Stimulated activated CD4-positive, alpha-beta T cell treated with anti-CD3 and anti-CD28 coated beads, TNF-alpha, amount 100 ng/mL, for 48 hours (primary cell): ENCODE measurements around the gene ZBED1.
"Not testable (repeated sequence)": the region's sequence is repeated elsewhere in the genome, so short reads cannot be mapped to it uniquely, and the experiment has no call there.

ENCODE experiments used
- DNase-seq, 3 donors: peaks; one replicate each; pipeline ENCODE4 v3.0.0-alpha.2; 2020; ENCODE audit warnings: low read depth in 3 of 3

Gene ZBED1

GRCh38 chrX:2500803-2501558, at the start of gene ZBED1, which contains the start of gene DHRSX:
ZBED1 (minus strand) TSS chrX:2500976; CDS start chrX:2490719, 10,257 bp downstream.
DHRSX (minus strand) TSS chrX:2500976; CDS start chrX:2500925, 51 bp downstream.
- peak in 1 of 3 donors; percentile 48 for DNase-seq

- no peak for DNase-seq
Measured at GRCh38 chrX:2549876-2550275, 49.1 kb upstream of the ZBED1 start.

GRCh38 chrX:2548711-2549423, 48.1 kb upstream of the ZBED1 start:
- no peak for DNase-seq

DNA sequence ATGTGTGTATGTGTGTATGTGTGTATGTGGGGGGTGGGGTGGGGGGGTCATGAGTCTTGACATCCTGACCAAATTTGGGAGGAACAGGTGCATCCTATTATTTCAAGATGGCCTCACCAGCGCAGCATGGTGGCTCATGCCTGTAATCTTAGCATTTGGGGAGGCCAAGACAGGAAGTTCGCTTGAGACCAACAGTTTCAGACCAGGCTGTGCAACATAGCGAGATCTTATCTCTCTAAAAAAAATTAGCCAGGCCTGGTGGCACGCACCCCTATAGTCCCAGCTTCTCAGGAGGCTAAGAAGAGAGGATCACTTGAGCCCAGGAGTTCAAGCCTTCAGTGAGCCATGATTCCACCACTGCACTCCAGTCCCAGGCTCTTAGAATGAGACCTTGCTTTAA, 47.0 kb upstream of the ZBED1 start:
- no peak for DNase-seq

DNA sequence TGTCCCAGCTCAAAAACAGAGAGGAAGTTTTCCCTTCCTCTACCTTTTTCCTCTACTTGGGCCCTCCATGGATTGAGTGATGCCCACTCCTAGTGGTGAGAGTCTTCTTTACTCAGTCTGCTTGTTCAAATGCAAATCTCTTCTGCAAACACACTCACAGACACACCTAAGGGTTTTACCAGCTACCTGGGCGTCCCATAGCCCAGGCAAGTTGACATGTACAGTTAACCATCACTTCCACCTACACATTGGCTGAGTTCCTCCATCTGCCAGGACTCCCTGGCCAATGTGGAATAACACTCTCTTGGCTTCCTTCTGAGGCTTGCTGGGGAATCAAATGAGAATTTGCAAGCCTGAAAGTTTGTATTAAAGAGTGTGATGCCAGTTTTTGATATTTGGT, 45.7 kb upstream of the ZBED1 start:
- DNase-seq: no peak

- no peak for DNase-seq
Measured at GRCh38 chrX:2545144-2545543, 44.4 kb upstream of the ZBED1 start.

DNA sequence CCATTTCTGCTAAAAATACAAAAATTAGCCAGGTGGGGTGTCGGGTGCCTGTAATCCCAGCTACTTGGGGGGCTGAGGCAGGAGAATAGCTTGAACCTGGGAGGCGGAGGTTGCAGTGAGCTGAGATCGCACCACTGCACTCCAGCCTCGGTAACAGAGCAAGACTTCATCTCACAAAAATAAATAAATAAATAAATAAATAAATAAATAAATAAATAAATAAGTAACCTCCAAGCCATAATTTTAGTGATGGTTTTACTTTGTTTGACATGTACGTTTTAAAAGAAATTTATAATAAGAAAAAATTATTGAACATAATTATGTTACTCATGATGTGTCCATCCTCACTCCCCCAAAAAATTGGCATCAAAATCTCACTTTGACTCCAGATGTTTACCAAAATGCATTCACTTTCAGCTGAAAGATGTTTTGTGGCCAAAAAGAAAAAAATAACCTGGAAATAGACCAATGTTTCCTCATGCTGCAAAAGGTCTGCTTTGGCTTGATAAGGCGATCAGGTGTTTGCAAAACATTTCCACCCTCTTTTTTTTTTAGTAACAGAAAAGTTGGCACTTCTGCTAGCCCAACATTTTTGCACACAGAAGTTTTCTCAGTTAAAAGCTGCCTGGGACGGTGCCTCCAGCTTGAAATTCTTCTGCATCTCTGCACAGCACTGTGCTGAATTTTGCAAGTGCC, 42.2 kb upstream of the ZBED1 start:
- DNase-seq: no peak

DNA sequence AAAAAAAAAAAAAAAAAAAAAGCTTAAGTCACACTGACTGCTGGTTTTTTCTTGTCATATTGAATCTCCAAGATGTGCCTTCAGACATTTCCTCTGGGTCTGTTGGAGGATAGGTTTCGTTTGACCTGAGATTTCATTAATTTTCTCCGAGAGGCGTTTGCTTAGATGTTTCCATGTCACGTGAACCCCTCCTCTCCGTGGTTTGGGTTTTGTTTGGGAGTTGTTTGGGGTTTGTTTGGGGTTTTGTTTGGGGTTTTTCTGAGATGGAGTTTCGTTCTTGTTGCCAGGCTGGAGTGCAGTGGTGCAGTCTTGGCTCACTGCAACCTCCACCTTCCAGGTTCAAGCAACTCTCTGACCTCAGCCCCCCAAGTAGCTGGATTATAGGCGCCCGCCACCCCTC, 40.8 kb upstream of the ZBED1 start:
- DNase-seq: no peak

DNA sequence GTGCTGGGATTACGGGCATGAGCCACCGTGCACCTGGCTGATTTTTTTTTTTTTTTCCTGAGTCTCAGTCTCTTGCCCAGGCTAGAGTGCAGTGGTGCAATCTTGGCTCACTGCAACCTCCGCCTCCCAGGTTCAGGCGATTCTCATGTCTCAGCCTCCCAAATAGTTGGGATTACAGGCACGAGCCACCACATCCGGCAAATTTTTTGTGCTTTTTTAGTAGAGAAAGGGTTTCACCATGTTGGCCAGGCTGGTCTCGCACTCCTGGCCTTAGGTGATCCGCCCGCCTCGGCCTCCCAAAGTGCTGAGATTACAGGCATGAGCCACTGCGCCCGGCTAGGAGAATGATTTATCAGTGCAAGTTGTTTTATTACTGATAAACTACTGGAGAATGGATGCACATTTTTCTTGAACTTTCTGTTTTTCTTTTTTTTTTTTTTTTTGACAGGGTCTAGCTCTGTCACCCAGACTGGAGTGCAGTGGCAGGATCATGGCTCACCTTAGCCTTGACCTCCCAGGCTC, 39.7 kb upstream of the ZBED1 start:
- DNase-seq: no peak

DNA sequence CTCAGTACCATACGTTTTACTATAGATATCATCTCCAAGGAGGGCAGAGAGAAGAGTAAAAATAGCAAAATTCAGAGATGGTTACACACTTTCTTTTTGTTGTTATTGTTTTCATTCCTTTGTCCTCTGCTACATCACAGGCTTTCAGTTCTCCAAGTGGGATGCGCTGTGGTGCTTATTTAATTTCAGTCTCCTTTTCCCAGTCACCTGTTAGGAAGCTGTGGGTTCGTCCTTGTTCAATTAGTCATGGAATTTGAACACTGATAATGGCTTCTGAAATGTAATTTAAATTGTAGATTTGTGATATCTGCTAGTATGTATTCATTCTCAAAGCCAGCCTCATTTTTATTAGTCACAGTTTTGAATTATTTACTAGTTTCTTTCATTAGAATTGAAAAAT, 38.8 kb upstream of the ZBED1 start:
- DNase-seq: no peak

DNA sequence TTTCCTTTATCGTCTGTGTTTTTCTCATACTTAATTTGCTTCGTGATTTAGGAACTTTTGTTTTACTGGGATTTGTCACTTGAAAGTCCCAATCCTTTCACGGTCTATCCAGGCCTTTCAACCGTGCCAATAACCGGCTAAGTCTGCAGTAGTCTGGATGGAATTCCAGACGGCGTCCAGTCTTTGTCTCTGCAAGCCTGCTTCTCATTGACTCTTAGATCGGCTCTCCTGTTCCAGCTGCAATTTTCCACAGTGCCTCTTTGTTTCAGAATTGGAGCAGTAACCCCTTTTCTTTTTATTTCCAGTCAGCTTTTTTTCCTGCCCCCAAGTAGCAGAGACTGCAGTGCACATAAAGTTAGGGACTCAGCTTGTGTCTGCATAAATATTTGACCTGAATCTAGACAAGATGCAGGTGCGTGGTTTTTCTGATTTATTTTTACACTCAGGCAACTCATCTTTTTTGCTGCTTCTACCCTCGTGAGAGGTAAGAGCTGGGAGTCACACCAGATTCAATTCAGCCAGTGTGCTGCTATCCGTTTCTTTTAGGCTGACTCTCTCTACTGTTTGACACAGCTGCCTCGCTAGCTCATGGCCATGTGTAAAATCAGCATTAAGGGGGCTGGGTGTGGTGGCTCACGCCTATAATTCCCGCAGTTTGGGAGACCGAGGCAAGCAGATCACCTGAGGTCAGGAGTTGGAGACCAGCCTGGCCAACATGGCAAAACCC, 37.4 kb upstream of the ZBED1 start:
- DNase-seq: no peak

GRCh38 chrX:2536974-2537373, 36.2 kb upstream of the ZBED1 start:
- DNase-seq: no peak

- no peak for DNase-seq
Measured at GRCh38 chrX:2536141-2536540, 35.4 kb upstream of the ZBED1 start.

GRCh38 chrX:2534261-2535021, 33.7 kb upstream of the ZBED1 start:
- DNase-seq: not testable (repeated sequence)

GRCh38 chrX:2533424-2533823, 32.6 kb upstream of the ZBED1 start:
- DNase-seq: no peak

- DNase-seq: no peak
Measured at GRCh38 chrX:2526390-2526789, 25.6 kb upstream of the ZBED1 start.

- DNase-seq: no peak
Measured at GRCh38 chrX:2523911-2524310, 23.1 kb upstream of the ZBED1 start.

DNA sequence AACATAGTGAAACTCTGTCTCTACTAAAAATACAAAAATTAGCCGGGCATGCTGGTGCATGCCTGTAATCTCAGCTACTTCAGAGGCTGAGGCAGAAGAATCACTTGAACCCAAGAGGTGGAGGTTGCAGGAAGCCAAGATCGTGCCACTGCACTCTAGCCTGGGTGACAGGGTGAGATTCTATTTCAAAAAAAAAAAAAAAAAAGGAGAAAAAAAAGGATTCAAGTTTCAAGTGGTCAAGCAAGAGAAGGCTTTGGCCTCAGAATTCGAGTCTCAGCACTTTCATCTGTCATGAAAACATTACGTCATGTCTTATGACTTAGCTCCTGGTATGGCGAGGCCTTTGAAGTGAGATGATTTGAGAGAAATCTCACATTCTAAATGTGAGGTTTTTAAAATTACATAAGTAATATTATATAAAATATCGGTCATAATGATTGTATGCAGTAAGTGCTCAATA, 21.2 kb upstream of the ZBED1 start:
- no peak for DNase-seq

- no peak for DNase-seq
Measured at GRCh38 chrX:2521092-2521926, 20.5 kb upstream of the ZBED1 start.

DNA sequence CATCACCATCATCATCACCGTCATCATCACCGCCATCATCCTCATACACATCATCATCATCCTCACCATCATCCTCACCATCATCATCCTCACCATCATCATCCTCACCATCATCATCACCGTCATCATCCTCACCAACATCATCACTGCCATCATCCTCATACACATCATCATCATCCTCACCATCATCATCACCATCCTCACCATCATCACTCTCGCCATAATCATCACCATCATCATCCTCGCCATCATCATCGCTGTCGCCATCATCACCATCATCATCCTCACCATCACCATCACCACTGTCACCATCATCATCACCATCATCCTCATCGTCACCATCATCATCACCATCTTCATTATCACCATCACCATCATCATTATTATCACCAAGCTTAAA, 19.8 kb upstream of the ZBED1 start:
- DNase-seq: no peak
